ENCODE results near the gene GP1BB.
A peak's percentile ranks its signal among the peaks of the same experiment; 100 is the strongest.

The GP1BB gene

DNA sequence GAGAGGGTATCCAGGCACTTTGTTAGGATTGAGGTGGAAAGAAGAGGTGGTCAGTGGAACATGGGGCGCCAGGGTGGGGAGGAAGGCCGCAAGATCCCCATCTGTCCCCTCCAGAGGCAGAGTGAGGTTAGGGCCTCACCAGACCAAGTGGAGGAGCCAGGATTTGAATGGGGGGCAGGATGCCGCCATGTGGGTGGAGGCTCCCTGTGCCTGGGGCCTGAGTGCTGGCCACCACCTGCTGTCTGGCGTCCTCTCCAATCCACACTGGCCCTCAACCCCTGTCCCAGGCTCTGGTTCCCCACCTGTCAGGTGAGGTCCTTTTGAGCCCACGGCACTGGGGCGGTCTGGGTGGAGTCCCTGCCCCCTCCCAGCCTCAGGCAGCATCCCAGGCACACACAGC lies 19.7 kb downstream of the GP1BB start:
- DNase-seq, result no peak

DNA sequence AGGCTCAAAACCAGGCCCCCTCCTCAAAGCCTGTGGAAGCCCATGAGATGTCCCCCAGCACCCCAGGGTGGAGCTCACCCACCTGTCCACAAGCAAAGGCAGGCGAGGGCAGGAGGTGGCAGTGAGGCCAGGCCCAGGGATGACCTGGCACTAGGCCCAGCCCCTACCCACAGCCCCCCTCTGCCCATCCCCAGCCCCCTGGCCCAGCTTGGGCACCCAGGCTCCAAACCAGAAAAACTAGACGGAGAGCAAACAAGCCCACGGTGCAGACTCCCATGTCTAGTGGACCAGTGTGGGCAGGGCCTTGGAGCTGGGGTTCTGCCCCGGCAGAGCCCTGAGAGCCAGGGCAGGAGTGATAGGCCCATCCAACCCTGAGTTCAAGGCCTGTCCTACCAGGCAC lies 20.3 kb downstream of the GP1BB start:
- DNase-seq, result no peak

DNA sequence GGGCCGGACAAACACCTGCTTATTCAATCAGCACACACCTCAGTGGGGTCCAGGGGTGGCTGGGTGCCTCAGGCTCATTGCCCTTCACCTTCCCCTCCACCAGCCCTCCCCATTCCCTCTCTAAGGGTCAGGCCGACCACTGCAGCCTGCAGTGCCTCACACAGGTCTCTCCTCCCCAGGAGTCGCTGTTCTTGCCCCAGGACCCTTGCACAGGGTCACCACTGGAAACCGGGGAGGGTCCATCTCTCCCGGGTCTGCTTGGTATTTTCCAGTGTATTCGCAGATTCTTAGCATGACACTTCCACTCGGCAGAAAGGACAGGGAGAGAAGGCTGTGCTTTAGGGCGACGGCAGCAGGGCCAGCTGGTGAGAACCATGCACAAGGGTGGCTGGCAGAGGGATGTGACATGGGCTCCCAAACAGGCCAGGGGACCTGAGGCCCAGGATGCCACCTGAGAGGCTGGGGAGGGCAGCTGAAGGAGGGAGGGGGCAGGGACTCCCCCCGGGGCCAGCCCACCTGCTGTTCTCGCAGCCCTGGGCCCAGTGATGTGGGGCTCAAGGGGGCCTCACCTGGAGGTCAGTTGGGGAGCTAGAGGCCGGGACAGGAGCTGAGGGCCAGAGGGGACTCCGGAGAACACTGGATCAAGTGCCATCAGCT lies 21.1 kb downstream of the GP1BB start:
- no peak for DNase-seq

DNA sequence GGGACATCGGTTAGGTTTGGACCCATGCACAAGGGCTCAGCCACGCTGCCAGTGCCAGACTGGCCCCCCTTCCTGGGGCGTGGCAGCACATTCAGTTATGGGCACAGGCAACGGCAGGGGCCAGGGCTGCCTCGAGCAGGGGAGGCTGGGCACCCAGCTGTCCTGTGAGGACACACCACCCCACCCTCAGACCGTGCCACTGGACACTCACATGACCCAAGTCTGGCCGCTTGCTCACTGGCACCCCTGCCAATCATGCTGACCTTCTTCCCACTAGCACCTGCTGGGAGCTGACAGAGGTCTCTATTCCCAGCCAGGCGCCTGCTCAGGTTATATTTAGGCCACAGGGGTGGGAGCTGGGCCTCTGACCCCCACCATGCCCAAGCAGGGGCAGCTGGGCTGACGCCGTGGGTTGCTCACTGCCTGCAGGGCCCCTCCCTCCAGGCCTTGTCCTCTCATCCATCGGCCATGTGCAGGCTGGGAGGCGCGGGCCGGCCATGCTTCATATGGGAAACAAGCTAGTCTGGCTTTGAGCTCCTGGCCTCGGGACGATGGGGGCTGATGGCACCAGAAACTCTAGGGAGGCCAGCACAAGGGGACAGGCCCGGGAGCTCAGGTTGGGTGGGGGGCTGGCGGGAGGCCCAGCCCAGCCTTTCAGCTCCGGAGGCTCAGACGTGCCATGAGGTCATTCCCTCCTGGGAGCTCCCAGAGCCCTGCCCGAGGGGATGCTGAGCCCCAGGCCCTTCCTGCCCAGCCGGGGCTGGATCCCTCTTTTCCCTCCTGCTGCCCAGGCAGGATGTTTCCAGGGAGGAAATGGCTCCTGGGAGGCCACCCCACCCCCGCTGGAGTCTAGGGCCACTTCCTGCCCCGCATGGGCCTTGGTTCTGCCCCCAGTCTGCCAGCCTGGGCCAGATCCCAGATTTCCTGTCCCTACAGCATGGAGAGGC lies 22.1 kb downstream of the GP1BB start:
- no peak for DNase-seq

DNA sequence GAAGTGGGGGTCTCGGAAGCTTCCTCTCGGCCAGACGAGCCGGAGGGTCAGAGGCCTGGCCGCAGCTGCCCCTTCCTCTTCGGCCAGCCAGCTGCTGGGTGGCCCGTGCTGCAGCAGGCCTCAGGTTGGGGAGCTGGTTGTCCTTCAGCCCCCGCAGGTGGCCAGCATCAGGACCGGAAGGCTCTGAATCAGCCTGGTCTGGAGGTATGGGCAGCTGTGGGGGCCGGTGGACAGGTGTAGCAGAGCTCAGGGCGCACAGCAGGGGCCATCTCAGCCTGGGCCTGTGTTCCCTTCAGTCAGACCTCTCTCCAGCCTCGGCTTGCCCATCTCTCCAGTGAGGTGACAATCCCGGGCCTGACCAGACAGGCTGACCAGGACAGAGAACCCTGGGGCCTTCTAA lies 23.4 kb downstream of the GP1BB start:
- no peak for DNase-seq

DNA sequence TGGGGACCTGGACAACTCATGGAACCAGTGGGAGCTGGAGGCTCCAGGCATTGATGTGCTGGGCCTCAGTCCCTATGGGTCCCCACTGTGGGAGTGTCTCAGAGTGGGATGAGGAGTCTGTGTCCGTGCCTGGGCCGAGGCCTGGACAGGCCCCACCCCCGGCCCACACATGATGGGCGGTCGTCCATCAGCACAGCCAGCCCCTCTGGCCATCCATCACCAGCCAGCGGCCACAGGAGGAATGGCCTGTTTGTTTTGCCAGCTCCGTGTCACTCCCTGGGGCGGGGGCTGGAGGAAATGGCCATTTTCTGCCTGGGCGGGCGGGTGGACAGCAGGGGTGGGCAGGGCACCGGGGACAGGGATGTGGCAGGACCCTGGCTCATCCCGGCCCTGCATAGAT lies 24.2 kb downstream of the GP1BB start:
- DNase-seq, result no peak

DNA sequence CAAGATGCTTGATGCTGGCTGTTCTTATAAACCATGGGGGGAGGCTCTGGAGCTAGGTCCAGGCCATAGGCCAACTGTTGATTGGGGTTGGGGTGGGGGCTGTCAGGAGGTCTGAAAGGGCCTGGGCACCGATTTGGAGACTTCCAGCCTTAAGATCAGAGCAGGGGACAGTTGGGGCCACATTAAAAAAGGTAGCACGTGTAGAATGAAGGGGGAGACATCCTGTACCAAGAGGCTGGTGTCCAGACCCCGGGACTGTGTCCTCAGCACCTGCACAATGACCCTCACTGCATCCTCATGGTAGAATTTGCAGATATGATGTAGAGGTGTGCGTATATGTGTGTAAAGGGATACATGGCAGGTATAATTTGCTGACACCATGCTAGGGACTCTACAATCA lies 24.8 kb downstream of the GP1BB start:
- DNase-seq, result no peak

DNA sequence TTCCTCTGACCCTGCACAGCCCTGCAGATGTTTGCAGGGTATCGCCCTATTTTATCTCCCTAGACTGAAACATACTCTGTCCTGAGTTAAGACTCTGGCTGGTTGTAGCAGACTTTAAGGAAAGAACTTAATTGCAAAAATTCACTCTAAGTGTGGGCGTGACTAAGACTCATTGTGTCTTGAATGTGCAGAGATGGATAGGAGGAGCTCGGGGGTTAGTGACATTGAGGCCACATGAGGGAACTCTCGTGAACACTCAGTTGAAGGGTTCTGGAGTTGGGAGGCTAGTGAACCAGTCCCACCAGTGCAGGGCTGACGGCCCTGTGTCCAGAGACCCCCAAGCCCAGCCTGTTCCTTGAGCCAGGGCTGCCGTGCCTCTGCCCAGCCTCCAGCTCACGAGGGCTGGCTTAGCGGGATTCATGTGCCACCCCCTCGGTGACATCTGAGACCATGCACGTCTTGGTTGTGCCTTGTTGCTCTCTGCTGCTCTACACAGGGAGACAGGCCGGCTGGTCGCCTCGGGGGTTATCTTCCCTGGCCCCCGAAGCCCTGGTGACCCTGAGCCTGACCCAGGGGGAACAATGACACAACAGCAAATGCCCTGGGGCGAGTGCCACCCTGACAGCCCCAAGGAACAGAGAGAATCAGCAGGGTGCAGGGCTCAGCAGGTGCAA lies 25.8 kb downstream of the GP1BB start:
- DNase-seq, result no peak

DNA sequence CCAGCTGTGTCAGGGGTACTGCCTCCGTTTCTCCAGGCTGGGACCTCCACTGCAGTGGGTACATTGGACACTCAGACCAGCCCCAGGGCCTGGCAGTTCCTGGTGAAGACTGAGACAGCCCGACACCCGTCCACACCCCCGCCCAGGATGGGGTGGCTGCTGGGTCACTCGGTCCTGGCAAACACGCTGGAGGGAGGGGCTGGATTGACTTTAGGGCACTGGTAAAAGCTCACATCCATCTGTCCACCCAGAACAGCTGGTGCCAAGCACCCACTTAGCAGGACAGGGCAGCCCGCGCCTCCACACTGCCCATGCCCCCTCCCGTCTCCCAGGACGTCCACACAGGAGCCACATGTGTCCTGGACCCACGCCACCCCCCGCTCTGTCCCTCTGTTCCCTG lies 26.5 kb downstream of the GP1BB start:
- no peak for DNase-seq

DNA sequence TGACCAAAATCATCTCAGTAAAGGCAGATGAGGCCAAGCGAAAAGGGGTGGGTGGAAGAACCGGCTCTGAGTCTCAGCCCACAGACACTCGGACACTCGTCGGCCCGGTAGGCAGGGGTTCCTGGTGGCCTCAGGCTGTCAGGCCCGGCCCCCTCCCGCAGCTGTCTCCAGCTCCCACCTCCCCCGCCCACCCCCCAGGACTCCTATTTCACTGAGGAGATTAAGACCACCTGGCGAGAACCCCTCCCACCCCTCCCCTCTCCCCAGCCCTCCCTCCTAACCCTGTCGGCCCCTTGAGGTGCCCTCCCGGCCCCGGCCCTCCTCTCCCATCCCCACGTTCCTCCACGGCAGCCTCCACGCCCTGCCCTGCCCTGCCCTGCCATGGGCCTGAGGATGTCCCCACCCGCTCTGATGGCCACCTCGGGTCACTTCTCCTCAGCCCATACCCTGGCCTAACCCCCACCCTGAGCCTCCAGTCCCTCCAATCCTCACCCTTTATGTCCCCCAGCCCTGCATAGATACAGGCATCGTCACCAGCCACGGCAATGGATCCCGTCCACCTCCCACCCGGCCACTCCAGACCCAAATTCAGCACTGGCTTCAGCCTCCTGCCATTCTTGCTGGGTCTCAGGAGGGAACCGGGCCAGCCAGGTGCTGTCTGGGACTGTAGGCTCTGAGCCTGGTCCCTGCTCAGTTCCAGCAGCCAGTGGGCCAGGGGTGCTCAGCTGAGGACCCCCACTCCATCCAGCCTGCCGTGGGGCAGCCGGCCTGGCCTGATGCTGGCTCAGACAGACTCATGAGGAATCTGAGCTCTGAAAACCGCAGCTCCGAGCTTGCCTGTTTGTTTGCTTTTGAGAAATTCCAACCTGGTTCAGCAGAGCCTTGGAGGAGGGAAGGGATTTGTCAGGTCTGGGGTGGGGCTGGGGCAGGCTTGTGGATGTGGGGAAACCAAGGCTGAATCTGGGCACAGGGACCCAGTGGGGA lies 27.5 kb downstream of the GP1BB start:
- DNase-seq, result no peak

DNA sequence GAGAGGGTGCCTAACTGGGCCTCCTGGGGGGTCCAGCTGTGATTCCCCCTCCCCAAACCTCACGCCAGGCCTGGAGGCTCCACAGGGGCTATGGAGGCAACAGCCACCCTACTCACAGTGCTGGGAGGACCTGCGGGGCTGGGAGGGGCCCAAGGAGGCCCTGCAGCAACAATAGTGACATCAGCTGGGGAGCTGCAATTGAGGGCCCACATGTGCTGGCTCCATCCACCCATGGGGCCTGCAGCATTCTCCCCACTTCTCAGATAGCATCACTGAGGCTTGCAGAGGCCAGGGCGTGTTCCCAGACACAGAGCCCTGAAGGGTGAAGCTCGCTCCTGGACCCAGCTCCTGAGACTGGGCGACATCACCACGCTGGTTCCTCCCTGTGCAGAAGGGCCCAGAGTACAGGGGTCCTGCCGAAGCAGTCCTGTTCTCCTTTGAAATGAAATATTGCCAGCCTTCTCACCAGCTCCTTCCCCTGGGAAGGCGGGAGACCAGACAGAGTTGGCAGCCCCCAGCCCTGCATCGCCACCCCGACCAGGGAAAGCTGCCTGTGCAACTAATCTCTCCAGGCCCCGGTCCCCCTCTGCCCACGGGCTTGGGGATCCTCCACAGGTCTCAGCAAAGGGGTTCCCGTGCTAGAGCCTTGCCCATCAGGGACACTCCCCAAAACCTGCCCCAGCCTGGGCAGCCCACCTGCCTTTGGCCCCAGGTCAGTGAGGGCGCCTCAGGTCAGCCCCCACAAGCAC lies 28.3 kb downstream of the GP1BB start:
- DNase-seq, result no peak

DNA sequence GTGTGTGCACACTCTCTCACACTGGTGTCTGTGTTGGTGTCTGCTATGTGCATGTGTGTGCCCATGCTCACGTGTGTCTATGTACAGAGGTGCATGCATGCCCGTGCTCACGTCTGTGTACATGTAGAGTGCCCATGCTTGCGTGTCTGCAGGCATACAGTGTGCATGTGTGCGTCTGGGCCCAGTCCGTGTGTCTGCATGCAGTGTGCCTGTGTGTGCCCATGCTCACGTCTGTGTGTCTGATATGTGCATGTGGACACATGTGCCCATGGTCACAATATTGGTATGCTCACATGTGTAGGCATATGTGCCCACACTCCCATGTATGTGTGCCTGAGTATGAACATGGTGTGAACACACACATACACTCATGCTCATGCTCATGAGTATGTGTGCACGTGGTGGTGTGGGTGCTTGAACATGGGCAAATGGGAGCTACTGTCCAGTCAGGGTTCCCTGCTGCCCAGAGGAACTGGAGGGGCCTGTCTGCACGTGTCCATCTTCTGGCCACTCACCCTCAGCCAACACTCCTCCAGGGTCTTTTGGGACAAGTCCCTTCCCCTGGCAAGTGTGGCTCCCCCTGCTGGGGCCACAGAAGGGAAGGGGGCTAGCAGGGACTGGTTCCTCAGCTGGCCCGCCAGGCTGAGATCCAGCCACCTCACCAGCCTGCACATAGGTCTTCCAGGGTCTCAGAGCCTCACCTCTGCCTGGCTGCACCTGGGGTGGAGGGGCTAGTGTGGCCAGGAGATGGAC lies 29.9 kb downstream of the GP1BB start:
- DNase-seq, result no peak

DNA sequence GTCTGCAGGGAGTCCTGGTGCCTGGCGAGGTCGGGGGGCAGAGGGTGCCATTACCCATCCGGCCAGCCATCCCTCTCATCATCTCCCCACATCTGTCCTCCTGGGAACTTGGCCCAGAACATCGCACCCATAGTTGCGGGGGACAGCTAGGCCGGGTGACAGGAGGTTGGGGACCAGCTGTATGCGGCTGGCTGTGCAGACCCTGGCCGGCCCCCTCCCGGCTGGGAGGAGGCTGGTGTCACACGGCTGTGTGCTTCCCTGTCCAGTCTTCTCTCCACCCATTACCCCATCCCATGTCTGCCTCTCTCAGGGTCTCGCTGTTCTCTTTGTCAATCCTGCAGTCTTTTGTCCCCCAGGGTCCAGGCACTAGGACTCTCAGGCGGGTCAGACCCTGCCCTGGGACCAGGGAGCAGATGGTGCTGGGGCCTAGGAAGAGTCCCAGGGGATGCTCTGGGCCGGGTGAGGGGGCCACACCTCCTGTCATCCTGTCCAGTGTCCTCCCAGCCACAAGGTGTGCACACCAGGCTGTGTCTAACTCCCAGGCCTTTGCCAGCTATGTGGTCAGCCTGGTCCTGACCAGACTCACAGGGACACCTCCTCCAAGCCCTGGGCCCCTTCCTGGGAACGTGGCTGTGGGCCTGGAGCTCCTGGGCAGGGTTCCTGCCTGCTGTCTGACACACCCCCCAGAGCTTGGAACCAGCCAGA lies 30.8 kb downstream of the GP1BB start:
- no peak for DNase-seq

DNA sequence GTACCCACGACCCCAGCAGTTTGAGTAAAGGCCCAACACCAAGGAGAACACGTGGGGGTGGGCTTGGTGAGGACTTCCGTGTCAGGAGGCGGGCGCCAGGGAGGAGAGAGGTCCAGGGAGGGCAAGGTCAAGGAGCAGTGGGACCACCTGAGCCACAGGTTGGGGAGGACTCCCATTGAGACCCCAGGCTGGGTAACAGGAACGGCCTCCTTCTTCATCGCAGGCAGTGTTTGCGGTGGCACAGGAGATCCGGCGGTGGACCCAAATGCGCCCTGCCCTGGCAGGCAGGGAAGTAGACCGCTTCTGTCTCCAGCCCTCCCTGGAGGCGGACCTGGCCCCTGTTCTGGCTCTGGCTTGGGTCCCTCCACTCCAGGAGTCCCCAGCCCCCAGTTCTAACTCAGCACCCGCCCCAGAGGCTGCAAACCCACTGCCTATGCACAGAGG lies 31.4 kb downstream of the GP1BB start:
- DNase-seq, result no peak

DNA sequence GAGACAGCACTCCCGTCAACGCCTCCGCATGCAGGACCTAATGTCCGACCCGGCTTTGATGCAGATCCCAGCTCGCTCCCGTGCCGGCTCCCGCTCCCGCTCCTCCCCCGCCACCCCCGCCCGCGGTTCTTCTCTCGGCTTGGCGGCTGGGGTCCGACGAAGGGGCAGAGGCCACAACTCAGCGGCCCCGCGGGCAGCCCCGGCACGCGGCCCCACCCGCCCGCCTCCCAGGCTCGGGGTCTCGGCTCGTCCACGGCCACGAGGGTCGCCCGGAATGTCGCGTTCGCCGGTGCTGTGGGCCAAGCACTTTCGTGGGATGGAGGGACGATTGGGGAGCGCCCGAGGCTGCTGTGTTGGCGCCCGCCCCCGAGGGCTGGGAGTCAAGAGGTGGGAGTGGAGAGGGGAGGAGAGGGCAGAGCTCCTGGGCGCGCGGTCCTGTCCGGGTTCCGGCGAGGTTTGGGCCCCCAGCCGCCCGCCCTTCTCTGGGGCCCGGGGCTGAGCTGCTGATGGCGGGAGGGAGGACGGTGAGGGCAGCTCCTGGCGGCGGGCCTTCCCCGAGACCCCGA lies 31.9 kb downstream of the GP1BB start:
- no peak for DNase-seq

DNA sequence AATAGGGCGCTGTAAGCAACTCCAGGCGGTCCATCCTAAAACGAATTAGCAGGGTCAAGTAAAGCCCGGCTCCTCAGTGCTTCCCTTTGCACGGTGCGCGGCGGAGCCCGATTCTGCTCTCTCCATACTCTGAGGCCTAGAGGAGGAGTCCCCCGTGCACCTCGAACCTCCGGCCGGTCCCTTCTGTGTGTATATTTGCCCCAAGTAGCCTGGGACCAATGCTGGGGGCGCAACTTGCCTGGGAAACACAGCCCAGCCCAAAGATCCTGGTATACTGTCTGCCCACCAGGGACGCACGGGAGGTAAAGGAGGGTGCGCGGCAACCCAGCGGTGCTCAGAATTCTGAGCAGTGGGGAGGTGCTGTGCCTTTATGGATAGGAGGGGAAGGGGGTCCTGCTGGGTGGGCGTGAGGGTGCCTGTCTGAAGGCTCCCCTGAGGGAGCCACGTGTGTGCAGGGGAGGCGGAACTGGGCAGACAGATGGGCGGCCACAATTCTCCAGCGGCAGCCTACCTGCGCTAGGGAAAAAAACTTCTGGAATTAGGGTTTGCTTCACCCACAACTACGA lies 32.5 kb downstream of the GP1BB start:
- no peak for DNase-seq

DNA sequence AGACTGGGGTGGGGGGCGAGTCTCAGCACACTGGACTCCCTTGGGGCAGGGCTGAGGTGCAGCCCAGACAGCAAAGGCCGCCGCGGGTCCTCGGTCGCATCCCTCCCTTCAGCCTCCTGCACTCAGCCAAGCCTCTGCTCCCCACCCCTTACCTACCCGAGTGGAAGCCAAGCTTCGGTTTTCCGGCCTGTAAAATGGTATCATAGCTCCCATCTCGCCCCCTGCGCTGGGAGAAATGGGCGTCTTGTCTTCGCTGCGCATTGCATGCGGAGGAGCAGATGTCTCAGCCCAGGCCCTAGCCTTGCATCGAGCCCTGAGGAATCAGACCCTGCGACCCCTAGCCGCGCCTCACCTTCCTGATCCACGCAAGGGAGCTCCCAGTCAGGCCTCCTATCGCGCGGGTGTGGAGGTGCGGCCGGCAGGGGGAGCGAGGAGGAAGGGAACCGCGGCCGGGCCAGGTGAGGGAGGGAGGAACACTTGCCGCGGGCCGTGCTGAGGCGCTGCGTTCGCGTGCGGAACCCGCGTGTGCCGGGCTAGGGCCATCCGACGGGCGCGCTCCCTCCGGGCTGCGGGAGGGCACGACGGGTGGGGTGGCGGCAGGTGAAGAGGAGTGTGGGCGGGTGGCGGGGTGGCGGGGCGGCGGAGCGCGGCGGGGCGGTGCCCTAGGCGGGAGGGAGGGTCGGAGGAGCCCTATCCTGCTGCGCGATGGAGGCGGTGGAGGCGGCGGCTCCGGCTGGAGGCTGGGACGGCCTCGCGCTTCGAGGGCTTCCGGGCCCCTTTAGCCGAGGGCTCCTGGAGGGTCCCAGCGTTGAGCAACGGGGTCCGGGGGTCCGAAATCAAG lies 33.2 kb downstream of the GP1BB start:
- DNase-seq, result peak; percentile 81

DNA sequence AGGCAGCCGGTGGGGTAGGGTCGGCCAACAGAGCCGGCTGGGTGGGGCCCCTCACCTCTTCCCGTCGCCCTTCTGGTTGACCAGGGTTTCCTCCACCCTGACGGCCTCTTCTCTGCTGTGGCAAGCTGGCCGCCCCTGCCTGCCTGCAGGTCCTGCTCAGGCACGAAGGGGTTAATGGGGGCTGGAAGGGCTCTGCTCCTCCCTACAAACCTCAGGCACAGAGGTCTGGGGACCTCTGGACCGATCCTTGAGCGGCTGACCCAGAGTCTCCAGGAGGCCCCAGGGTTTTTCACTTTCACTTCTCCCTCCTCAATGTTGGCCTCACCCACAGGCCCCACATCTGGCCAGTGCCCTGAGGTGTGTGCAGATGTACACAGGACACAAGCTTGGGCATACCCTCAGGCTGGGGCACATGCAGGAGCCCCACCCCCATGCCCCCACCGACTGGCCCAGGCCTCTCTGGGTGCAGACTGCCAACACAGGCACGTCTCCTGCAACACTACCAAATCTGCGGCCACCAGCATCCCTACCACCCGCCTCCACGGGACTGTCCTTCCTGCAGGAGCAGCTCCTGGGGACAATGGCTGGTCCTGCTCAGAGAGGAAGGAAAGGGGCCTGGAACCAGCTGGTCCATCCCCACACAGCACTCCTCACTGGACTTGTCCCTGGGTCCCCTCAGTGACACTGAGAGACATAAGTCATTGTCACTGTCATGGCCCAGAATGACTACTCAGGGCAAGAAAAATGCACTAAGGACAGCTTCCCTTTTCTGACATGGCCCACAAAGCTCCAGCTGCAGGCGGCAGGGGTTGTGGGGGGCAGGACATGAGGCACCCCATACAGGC lies 34.0 kb downstream of the GP1BB start:
- DNase-seq, result no peak
